GM21529 (cell line): ENCODE data around the gene MMEL1.

Source experiments
- ATAC-seq: cut with Tn5 transposase; IDR thresholded peaks from one replicate; pipeline ENCODE4 v1.9.1; 2021; ENCODE audit not compliant: unreplicated experiment

Gene MMEL1

DNA sequence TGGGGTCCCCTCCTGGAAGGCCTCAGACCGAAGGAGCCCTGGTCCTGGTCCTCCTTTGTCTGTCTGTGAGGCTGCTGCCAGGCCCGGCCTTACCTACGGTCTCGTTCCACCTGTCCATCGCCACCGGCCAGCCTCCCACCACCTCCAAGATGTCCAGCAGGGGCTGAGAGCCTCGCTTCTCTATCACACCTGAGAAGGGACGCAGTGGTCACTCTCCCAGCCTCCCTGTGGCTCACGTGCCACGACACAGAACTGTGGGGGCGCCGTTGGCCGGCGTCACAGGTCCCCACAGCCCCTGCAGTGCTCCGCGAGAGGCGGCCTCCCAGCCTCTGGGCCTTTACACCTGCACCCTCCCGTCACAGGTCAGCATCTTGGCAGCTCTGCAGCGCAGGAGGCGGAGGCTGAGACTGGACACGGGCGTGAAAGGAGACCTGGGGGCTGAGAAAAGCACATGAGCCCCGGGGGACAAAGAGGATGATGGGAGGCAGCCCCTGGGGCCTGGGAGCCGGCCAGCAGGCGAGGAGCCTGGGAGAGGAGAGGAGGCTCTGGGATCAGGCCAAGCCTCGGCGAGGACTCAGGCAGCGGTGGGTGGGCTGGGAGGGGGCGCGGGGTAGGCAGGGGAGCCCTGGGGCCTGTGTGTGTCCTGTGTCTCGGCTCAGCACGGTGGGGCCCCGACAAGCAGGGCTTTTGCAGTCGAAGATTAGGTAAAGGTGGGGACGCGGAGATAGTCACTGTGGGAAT, 25.8 kb downstream of the MMEL1 start:
- ATAC-seq, result no peak

DNA sequence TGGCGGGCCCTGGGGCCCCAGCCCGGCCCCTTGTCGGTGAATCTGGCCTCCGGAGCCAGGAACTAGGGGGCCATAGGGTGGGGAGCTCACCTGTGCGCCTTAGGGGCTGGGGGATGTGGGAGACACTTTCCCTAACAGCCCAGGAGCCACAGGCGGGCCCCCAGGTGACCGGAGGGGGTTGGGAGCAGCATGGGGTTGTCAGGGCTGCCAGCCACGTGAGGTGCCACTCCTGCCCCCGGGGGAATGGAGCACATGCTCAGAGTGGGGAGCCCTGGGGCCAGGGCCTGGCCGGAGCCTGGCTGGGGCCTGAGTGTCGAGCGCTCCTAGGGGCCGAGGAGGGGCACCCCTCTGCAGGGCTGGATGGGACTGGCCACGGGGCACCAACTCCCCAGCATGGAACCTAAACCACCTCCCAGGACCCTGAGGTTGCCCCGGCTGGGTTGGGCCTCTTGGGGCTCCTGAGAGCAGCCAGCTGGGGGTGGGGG, 26.4 kb downstream of the MMEL1 start:
- ATAC-seq, result no peak

DNA sequence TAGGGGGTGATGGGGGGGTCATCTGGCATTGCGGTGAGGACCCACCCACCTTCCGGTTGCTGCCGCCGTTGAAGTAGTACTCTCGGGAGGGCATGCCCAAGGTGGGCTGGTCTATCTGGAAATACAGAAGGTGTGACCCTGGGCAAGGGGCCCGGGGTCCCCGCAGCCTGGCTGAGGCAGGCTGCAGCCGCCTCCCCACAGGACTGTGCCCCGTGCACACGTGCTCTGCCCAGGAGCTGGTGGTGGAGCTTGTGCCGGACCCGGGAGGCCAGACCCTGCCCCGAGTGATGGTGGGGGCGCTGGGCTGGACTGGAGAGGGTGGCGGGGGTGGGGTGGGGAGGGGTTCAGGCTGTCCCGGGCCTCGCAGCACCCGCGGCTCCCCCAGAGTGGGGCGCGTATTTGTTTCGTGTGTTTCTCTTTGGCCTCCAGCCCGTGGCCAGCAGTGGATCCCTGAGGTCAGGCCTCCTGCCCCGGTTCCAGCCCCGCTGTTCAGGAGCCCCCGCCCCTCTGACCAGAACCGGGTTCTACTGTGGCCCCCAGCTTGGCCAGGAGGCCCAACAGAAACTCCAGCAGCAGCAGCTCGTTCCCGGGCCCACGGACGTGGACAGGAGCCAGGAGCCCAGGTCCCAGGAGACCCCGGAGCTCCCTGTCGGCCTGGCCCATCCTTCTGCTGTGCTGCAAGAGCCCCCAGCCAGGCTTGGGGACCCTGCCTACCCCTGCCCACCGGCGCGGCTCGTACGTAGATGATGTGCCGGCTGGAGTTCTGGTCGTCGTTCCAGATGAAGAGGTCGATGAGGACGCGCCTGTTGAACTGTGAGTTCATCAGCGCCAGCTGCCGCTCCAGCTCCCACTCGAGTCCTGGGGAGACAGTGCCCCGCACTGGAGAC, 27.1 kb downstream of the MMEL1 start:
- ATAC-seq, result no peak

DNA sequence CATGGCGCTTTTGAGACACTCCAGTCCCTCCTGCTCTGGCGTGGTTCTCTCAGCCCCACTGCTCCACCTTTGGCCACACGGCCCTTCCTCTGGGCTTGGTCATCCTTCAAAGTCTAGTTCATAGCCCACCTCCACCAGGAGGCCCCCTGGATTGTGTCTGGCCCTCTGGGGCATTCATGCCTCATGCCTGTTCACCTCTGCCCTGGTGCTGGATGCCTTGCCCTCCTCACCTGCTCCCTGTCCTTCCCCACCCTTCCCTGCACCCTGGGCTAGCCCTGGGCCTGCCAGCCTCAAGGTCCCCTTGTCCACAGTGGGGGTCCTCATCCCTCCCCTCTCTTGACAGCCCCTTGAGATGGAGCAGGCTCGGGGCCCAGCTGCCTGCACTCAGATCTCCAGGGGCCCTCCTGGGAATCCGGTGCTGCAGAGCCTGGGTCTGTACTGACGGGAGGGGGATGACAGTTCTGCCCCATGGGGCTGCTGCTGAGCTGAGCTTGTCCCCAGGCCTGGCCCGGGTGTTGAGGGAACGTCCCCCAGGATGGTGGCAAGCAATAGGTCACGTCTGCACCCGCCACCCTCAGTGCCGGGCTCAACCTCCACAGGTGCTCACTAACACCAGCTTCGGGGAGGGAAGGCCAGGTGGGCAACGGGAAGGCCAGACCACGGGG, 27.8 kb downstream of the MMEL1 start:
- no peak for ATAC-seq

DNA sequence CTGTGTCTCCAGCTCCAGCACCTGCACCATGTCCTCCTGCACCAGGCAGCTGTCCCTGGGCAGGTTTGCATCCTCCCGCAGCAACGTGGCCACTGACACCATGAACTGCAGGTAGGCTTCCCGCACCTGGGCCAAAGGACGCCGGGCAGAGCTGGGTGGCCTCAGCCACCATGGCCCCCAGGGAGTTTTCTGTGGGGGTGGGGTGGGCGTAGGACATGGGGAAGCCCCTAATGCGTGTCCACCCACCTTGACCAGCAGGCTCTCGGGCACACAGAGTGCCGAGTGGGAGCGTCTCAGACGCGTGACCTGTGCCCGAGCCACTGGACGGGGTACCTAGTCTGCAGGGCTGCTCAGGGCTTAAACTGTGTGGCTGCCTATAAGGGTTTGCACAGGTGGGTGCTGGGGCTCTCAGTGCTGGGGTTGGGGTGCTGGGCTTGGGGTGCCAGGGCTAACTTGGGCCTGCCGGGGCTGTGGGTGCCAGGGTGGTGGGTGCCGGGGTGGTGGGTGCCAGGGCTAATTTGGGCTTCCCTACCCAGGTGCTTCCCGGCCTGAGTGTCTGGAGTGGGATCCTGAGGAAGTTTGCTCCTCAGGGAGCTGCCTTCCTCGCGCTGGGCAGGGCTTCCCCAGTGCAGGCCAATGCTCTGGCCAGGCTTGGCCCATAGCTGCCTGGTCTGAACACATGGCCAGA, 28.5 kb downstream of the MMEL1 start:
- ATAC-seq, result no peak

DNA sequence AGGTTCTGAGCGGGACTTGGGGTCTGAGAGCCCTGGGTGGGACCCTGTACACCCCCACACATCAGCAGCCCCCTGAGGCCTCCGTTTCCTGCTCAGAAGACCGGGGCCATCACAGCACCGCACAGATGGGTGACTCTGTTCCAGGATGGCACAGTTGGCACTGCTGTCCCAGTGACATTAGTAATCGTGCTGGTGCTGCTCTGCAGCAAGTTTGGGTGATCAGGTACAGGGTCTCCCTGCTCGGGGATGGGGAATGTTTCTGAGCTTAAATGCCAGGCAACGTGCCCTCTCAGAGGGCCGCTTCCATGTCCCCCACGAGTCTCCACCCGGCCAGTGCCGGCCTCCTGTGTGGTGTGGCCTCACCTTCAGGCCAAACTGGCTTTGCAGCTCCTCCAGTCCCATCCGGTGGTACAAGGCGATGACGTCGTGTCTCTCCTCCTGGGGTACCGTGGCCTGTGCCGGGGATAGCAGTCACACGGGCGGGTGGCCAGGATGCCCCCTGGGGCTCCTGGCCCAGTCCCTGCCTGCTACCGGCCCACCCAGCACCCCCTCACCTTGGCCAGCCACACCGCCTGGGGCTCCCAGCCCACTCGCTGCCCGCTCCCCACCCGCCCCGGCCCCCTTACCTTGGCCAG, 29.2 kb downstream of the MMEL1 start:
- ATAC-seq, result no peak

DNA sequence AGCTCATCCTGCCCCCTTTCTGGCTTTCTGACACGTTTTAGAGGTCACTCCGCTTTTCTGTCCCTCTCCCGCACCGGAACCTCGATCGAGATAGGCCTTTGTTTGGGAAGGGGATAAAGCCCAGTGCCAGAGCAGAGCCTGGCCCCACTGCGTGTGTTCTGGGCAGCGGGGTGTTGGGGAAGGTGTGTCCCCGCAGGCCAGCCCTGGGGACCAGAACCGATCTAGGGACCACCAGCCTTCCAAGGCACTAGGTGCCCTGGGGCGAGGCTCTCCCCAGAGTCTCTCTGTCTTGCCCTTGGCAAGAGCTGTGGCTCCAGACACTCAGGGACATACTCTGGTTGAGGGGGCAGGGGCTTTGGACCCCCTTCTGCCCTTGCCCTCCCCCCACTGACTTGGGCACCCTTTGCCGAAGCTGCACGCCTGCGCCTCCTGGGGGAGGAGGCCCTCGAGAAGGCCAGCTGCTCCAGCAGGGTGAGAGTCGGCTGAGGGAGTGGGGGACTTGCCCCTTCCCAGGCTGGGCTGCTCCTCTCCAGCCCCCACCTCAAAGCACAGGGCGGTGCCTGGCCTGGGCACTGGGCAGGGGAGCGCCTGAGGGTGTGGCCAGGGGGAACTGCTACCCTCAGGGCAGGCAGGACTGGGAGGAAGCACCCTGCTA, 29.8 kb downstream of the MMEL1 start:
- ATAC-seq, result no peak

DNA sequence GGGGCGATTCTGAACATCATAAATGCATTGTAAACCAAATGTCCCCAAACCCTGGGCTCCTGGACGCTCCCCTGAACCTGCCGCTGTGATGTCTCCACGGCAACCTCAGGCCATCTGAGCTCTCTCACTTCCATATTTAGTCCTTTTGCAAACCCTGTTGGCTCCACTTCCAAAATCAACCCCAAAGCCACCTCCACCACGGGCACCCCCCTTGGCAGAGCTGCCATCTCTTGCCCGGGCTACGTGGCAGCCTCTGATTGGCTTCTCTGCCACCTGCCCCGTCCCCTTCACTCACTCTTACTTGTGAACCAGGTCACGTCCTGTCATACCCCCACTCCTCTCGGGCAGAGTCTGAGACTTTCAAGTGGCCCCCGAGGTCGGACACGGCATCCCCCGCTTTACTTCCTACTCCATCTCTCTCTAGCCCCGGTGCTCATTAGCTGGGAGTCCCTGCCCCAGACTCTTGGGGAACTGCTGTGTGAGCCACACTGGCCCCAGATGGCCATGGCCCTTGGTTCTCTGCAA, 30.4 kb downstream of the MMEL1 start:
- no peak for ATAC-seq

DNA sequence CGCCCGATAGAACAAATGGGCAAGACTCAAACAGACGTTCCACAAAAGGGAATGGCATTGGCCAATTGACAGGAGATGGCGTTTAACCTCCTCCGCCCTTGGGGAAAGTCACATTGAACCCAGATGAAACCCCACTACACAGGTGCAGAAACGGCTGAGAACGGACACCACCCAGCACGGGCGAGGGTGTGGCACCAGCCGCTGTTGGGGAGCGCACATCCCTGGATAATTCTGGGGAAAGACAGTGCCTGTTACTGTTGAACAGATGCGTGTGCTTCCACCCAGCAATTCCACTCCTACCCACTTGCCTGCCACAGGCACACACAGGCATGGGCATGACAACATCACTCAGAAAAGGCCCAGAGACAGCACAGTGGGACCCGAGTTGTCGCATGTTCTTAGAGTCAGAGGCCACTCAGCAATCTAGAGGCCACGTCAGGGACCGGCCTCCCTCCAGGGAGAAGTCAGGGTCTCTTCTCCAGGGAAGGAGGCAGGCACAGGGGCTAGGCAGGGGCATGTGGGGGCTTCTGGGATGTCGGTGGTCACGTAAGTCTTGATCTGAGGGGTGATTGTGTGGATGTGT, 31.0 kb downstream of the MMEL1 start:
- ATAC-seq, result no peak

DNA sequence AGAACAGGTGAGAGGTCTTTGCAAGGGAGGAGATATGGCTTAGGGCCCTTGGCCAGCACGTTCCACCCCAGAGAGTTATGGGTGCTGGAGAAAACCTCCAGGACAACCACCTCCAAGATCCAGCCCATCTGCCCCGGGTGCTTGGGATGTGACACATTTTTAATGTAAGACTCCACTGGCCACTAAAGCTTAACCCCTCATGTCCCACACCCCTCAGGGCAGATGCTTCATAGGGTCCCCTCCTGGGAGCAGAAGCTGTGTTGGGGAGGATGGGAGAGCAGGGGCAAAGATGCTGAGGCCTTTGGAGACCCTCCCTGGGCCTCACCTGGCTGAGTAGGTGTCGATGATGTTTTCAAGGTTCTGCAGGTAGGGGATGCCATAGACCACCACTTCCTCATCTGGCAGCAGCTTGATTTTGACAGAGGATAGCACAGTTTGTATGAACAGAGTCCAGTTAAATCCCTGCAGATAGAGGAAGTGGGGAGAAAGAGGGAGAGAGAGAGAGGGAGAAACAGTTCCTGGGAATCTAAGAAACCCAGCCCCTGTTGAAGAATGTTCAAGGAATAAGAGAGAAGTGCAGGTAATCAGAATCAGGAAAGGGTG, 34.4 kb downstream of the MMEL1 start:
- ATAC-seq, result no peak

DNA sequence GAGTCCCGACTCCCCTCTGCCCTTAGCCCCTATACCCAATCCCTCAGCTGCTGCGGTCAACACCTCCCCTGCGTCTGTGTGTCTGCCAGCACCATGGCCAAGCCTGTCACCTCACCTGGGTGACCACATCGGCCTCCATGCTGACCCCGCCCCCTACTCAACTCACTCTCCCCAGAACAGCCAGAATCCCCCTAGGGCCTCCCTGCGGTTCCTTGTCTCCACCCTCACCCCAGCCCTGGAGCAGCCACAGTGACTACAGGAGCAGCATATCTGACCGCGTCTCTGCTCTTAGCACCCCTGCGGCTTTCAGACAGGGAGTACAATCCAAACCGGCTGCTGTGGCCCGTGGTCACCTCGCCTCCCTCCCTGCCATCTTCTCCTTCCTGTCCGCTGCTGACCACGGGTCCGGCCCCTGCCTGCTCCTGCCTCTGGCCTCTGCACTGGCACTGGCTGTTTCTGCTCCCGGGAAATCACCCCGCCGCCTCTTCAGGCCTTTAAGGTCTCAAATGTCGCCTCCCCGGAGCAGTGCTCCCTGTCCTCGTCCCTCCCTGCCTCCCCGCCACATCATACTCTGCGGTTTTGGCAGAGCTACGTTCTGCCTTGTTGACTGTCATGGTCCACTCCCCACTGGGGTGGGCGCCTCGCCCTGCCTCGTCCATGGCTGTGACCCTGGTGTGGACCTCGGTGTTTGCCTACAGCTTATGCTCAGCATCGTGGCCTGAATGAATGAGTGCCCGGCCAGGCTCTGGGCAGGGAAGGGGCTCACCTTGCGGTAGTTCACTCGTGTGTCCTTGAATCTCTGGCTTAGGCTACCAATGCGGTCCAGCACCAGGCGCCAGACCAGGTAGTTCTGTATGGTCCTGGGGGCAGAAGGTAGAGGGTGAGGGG, 35.1 kb downstream of the MMEL1 start:
- ATAC-seq, result no peak

DNA sequence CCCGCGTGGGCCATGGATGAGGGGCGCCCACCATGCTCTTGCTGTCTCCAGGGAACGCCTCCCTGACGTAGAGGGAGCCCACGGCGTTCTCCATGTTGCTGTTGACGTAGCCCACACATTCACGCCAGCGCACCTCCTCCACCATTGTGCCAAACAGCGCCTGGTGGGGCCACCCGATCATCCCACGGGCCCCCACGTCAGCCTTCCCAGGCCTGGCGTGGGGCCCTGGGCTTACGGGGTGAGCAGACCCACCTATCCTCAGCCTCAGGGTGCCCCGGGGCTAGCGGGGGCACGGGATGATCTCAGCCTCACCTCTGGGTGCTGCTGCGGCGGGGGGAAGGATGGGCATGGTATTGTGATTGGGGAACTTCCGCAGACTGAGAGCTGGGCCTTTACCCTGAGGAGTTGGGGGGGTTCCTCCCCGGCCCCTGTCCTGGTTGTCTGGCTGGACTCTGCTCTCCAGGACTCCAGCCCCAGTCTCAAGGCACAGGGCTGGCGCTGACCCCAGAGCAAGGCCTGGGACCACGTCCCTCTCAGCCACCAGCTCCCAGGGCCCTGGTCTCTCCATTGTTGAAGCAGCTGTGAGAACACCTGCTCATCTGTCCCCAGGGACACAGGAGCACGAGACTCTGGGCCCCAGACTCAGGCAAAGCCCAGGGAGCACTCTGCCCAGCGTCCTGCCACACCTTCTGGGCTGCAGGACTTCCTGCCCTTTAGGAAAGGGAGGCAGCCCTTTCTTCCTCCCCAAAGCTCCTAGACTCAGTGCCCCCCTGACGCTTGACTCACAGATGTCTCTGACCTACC, 36.1 kb downstream of the MMEL1 start:
- no peak for ATAC-seq

DNA sequence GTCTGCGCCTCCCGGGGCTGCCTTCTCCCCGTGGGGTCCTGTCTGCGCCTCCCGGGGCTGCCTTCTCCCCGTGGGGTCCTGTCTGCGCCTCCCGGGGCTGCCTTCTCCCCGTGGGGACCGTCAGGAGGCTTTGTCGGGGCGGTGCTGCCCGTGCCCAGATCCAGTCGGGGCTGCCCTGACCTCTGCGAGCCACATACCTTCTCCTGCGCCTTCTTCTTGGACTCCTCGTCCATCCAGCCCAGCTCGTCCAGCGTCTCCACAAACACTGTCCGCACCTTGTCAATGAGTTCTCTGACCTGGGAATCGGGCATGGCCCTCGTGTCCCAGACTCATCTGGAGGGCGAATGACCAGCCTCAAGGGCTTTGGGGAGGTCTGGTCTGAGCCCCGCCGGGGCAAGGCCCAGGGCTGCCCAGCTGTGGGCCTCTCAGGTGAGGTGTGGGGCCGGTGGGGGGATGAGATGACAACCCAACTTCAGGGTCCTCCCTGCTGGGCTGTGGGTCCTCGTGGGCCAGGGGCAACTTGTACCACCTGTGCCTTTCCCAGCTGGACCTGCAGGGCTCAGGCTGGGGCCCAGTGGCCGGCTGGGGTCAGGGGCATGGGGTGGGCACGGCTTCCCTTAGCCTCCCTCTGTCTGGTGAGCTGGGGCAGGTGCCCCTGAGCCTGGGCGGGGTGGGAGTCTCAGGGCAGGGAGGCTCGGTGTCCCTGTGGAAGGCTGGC, 36.8 kb downstream of the MMEL1 start:
- no peak for ATAC-seq

DNA sequence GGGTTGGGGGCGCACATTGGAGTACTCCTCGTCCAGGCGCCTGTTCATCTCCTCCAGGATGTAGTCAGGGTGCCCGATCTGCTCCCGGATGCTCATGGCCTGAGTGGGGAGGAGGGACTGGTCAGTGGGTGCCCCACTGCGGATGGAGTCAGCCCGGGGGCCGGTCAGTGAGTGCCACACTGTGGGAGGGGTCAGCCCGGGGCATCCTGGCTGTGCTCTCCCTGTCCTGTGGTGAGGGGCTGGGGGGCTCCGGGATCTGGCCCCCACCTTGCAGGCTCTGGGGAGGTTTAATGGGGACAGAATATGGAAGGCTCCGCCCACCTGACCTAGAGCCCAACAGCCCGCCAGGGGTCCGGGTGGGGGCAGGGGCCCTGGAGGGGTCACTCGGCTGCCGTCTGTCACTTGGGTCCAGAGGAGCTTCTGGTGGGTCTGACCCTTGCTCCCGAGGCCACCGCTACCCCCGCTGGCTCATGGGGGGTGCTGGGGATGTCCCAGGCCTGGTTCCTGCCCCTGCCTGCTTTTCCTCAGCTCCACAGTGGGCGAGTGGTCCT, 37.5 kb downstream of the MMEL1 start:
- ATAC-seq, result no peak

DNA sequence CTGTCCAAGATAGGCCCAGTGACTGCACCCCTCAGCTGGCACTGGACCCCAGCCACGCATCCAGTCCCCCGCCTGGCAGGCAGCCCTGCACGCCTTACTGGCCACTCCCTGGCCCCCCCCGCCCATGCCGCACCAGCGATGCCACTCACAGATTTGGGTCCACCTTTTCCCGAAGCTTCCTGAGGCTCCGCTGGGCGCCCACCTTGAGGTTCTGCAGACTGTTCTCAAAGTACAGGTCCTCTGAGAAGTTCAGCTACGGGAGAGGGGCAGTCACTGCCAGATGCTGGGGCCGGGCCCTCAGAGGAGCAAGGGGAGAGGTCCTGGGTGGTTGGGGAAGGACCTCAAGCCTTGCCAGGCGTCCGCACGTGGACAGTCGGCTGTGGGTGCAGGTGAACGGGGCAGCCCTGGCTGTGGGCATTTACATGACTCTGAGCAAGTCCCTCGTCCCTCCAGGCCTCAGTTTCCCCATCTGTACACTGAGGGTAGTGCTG, 38.1 kb downstream of the MMEL1 start:
- no peak for ATAC-seq

DNA sequence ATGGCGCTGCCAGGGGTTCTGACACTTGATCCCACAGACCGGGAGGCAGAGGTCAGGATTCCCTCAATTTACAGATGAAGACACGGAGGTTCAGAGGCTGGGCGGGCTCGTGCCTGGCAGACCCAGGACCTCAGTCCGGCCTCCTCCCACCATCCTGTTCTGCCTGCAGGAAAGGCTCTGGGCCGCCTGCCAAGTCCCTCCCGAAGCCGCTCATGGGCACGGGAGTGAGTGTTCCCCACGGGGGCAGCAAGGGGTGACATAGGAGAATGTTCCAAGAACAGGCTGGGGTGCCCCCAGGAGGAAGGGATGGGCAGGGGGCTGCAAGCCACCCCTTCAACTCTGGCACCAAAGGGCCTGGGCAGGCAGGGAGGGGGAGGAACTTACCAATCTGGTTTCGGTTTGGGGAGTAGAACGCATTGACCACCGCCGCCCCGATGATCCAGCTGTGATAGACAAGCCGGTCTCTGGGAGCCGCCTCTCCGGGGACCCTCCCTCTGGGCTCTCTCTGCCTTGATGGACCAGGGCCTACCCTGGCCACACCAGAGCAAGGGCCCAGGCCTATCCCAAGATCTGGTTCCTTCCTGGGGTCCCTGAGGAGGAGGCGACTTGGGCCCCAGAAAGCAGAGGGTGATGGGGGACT, 38.7 kb downstream of the MMEL1 start:
- ATAC-seq, result no peak
